ENCODE results near the gene SLC22A17. TPM values are rescaled to one million over a fixed set of nuclear protein-coding genes. Genes with fewer than 3 reads are reported as not detected.

Gene SLC22A17
- total and polyA plus RNA-seq, 2 of the 13 experiments (the other 11 are each of a cell fraction or from before 2014, with no cell fraction given), result 0.95 to 1.1 TPM

DNA sequence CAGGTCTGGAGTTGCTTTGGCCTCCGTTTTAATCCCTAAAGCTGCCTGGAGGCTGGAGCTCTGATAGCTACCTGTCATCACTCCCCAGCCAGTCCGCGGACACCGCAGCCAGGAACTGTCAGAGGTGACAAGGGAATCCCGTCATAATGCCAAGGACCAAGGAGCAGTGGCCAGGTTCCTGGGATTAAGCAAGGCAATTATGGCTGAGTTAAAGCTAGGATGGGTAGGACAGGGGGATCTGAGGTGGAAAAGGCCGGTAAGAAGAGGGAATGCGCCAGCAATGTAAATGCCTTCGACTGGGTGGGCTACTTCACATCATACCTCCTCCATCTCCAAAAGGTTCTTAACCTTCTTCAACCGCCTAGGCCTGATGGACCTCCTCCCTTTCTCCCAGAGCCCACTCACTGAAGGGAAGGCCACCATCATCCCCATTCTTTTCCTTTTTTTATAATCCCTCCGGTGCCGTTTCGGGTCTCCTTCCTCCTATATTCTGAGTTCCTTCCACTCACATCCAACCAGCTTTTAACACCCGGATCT, 51.9 kb downstream of the SLC22A17 start (continued):
- TF ChIP-seq, protein P1, sequence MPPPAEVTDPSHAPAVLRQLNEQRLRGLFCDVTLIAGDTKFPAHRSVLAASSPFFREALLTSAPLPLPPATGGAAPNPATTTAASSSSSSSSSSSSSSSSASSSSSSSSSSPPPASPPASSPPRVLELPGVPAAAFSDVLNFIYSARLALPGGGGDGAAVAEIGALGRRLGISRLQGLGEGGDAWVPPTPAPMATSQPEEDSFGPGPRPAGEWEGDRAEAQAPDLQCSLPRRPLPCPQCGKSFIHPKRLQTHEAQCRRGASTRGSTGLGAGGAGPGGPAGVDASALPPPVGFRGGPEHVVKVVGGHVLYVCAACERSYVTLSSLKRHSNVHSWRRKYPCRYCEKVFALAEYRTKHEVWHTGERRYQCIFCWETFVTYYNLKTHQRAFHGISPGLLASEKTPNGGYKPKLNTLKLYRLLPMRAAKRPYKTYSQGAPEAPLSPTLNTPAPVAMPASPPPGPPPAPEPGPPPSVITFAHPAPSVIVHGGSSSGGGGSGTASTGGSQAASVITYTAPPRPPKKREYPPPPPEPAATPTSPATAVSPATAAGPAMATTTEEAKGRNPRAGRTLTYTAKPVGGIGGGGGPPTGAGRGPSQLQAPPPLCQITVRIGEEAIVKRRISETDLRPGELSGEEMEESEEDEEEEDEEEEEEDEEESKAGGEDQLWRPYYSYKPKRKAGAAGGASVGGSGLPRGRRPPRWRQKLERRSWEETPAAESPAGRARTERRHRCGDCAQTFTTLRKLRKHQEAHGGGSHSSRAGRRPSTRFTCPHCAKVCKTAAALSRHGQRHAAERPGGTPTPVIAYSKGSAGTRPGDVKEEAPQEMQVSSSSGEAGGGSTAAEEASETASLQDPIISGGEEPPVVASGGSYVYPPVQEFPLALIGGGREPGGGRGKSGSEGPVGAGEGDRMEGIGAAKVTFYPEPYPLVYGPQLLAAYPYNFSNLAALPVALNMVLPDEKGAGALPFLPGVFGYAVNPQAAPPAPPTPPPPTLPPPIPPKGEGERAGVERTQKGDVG (CRISPR knock-in tag; IDR thresholded peaks at IDR 0.05; ENCODE audit: borderline replicate concordance), result 0 out of 2 replicates have a peak, but pooled peaks have one; percentile 63
- TF ChIP-seq CEBPG (CRISPR knock-in tag; IDR thresholded peaks at IDR 0.05) (peak; percentile 2; the same call in 1 of the 2 replicates), CHD4 (IDR thresholded peaks at IDR 0.05; ENCODE audit: borderline replicate concordance, low read length) (0 out of 2 replicates have a peak, but pooled peaks have one; percentile 8), MED1 (CRISPR knock-in tag; IDR thresholded peaks at IDR 0.05) (no peak), MBNL3 (CRISPR knock-in tag; conservative IDR thresholded peaks at IDR 0.05) (no peak), PHF8 (CRISPR knock-in tag; IDR thresholded peaks at IDR 0.05) (no peak), ZNF44 (CRISPR knock-in tag; IDR thresholded peaks at IDR 0.05) (no peak), ZNF333 (CRISPR knock-in tag; IDR thresholded peaks at IDR 0.05; ENCODE audit: borderline replicate concordance) (peak; percentile 58; the same call in 1 of the 2 replicates), ZNF431 (CRISPR knock-in tag; IDR thresholded peaks at IDR 0.05; ENCODE audit: borderline replicate concordance, low read depth) (no peak), MAFF (IDR thresholded peaks at IDR 0.05; ENCODE audit: low read depth, low read length) (no peak), ZFYVE20 (CRISPR knock-in tag; IDR thresholded peaks at IDR 0.05; ENCODE audit: borderline replicate concordance, low read depth) (no peak; the same call in 1 of the 2 replicates), ETV5 (CRISPR knock-in tag; IDR thresholded peaks at IDR 0.05; ENCODE audit: borderline replicate concordance) (no peak), NR2C2 (CRISPR knock-in tag; IDR thresholded peaks at IDR 0.05; ENCODE audit: borderline replicate concordance) (no peak), KDM1A (CRISPR knock-in tag; IDR thresholded peaks at IDR 0.05) (no peak), PCBP2 (optimal IDR thresholded peaks at IDR 0.05; ENCODE audit: low read depth, low read length, poor library complexity, severe bottlenecking) (peak; percentile 51), ZNF569 (CRISPR knock-in tag; IDR thresholded peaks at IDR 0.05; ENCODE audit: borderline replicate concordance) (0 out of 2 replicates have a peak, but pooled peaks have one; percentile 18), ZNF556 (CRISPR knock-in tag; IDR thresholded peaks at IDR 0.05; ENCODE audit: borderline replicate concordance) (no peak), ARHGAP35 (CRISPR knock-in tag; IDR thresholded peaks at IDR 0.05; ENCODE audit: borderline replicate concordance) (0 out of 2 replicates have a peak, but pooled peaks have one; percentile 70), ZC3H4 (CRISPR knock-in tag; IDR thresholded peaks at IDR 0.05; ENCODE audit: borderline replicate concordance) (peak; percentile 39; the same call in 1 of the 2 replicates), ZFP1 (CRISPR knock-in tag; IDR thresholded peaks at IDR 0.05) (no peak), HNF4G (IDR thresholded peaks at IDR 0.05; ENCODE audit: borderline replicate concordance, low read depth, low read length) (no peak), HNF4G (CRISPR knock-in tag; IDR thresholded peaks at IDR 0.05; ENCODE audit: borderline replicate concordance, low read depth) (no peak), PITX1 (CRISPR knock-in tag; IDR thresholded peaks at IDR 0.05) (peak; percentile 45), NKX3-1 (CRISPR knock-in tag; IDR thresholded peaks at IDR 0.05) (no peak)
- TF ChIP-seq, protein P2, sequence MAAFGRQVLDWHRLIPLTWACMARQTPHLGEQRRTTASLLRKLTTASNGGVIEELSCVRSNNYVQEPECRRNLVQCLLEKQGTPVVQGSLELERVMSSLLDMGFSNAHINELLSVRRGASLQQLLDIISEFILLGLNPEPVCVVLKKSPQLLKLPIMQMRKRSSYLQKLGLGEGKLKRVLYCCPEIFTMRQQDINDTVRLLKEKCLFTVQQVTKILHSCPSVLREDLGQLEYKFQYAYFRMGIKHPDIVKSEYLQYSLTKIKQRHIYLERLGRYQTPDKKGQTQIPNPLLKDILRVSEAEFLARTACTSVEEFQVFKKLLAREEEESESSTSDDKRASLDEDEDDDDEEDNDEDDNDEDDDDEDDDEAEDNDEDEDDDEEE (CRISPR knock-in tag; IDR thresholded peaks at IDR 0.05), result peak; percentile 60
- TF ChIP-seq, protein P3, sequence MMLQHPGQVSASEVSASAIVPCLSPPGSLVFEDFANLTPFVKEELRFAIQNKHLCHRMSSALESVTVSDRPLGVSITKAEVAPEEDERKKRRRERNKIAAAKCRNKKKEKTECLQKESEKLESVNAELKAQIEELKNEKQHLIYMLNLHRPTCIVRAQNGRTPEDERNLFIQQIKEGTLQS (CRISPR knock-in tag; IDR thresholded peaks at IDR 0.05), result no peak
- TF ChIP-seq, protein P4, sequence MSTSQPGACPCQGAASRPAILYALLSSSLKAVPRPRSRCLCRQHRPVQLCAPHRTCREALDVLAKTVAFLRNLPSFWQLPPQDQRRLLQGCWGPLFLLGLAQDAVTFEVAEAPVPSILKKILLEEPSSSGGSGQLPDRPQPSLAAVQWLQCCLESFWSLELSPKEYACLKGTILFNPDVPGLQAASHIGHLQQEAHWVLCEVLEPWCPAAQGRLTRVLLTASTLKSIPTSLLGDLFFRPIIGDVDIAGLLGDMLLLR (CRISPR knock-in tag; IDR thresholded peaks at IDR 0.05), result no peak; the same call in 1 of the 2 replicates
